HCT116 (cell line): Measurements from ENCODE around the gene BTBD10. TPM values are rescaled to one million over a fixed set of nuclear protein-coding genes. Genes with fewer than 3 reads are reported as not detected.

Source experiments
- ATAC-seq: fragments of 200-7000 bp; cut with Tn5 transposase; 2 replicates; pipeline ENCODE4 v1.9.1; 2020; ENCODE audit warnings: mild to moderate bottlenecking, moderate library complexity
- BruUV-seq: library from RNA; stranded (reverse); fragments of 400-500 nt; replicated peaks from 2 replicates; lab custom pipeline; 2021; lab: Mats Ljungman, UMichigan
- CTCF ChIA-PET: fragments of 300-600 bp; sonication (Branson Sonifier 250); formaldehyde crosslinking; loops from one replicate; lab custom pipeline; 2021; ENCODE audit warnings: antibody characterized with exemption; lab: Charles Lee
- POLR2A ChIA-PET: fragments of 300-600, 350-600 bp; sonication (Branson Sonifier 250); formaldehyde crosslinking; loops from one replicate; lab custom pipeline; 2021; ENCODE audit warnings: antibody characterized with exemption; lab: Charles Lee
- RAD21 ChIA-PET, 2 experiments: fragments of 300-600 bp; sonication (Branson Sonifier 250); formaldehyde crosslinking; loops; one replicate each; lab custom pipeline; 2023; ENCODE audit warnings: low total read pairs in 2 of 2; ENCODE audit not compliant: uncharacterized antibody in 2 of 2, unreplicated experiment in 2 of 2, low non-redundant PET in 1 of 2; lab: Charles Lee
- DNase-seq: peaks from one replicate; pipeline ENCODE4 v3.0.0-alpha.2; 2010; ENCODE audit warnings: low read depth, low spot score
- H2AFZ ChIP-seq: fragments of 200-600 bp; shearing (Covaris generic), sonication (generic); 2 replicates; pipeline ENCODE4 v1.6.1; 2017; ENCODE audit warnings: low read depth, mixed run types, mixed read lengths, antibody characterized with exemption, low read length; ENCODE audit not compliant: poor library complexity, severe bottlenecking
- H3K27ac ChIP-seq: 2 replicates; pipeline ENCODE4 v1.5.1; 2012; ENCODE audit warnings: low read depth, low read length
- H3K27me3 ChIP-seq: fragments of 200-600 bp; sonication (generic); 2 replicates; pipeline ENCODE4 v1.6.1; 2016; ENCODE audit warnings: mixed run types, low read length, mixed read lengths; ENCODE audit not compliant: insufficient read depth
- H3K36me3 ChIP-seq, 2 experiments: fragments of 200-500 bp in 1 of 2; fragments of 200-600 bp in 1 of 2; sonication (Bioruptor generic) in 1 of 2; sonication (generic) in 1 of 2; 2 replicates each; pipeline versions ENCODE4 v1.5.1 to v1.6.1; 2014 to 2016; ENCODE audit warnings: low read length in 2 of 2, inconsistent platforms in 1 of 2, mixed read lengths in 1 of 2, mixed run types in 1 of 2; ENCODE audit not compliant: insufficient read depth in 2 of 2, control insufficient read depth in 1 of 2
- H3K4me1 ChIP-seq, 2 experiments: fragments of 200-600 bp in 1 of 2; sonication (generic) in 1 of 2; 2 replicates each; pipeline versions ENCODE4 v1.5.1 to v1.6.1; 2012 to 2017; ENCODE audit warnings: low read length in 2 of 2, inconsistent platforms in 1 of 2, mild to moderate bottlenecking in 1 of 2, mixed read lengths in 1 of 2, mixed run types in 1 of 2, moderate library complexity in 1 of 2; ENCODE audit not compliant: insufficient read depth in 2 of 2, control insufficient read depth in 1 of 2
- H3K4me2 ChIP-seq: fragments of 200-600 bp; sonication (generic); 2 replicates; pipeline ENCODE4 v1.6.1; 2017; ENCODE audit warnings: mixed run types, low read length, mixed read lengths
- H3K4me3 ChIP-seq, 2 experiments: fragments of 200-600 bp in 1 of 2; sonication (generic) in 1 of 2; replicated peaks in 1 of 2; 2 replicates each; pipeline ENCODE4 v1.5.1; 2011 to 2016; ENCODE audit warnings: low read length in 2 of 2, control low read depth in 1 of 2, low read depth in 1 of 2, mild to moderate bottlenecking in 1 of 2, mixed read lengths in 1 of 2, mixed run types in 1 of 2
- H3K79me2 ChIP-seq: fragments of 200-600 bp; sonication (generic); 2 replicates; pipeline ENCODE4 v1.6.1; 2017; ENCODE audit warnings: mild to moderate bottlenecking, mixed run types, low read length, moderate library complexity, mixed read lengths; ENCODE audit not compliant: insufficient read depth
- H3K9ac ChIP-seq: fragments of 200-600 bp; sonication (generic); 2 replicates; pipeline ENCODE4 v1.6.1; 2016; ENCODE audit warnings: low read length, mixed read lengths
- H3K9me2 ChIP-seq: fragments of 200-600 bp; sonication (generic), shearing (Covaris generic); 2 replicates; pipeline ENCODE4 v1.6.1; 2017; ENCODE audit warnings: mixed run types, mild to moderate bottlenecking, moderate library complexity; ENCODE audit not compliant: insufficient read depth
- H3K9me3 ChIP-seq, 2 experiments: fragments of 200-500 bp in 1 of 2; fragments of 200-600 bp in 1 of 2; sonication (Bioruptor generic) in 1 of 2; sonication (generic) in 1 of 2; 2 replicates each; pipeline ENCODE4 v1.6.1; 2014 to 2017; ENCODE audit warnings: low read length in 2 of 2, mixed read lengths in 2 of 2, inconsistent platforms in 1 of 2, low read depth in 1 of 2, mild to moderate bottlenecking in 1 of 2, mixed run types in 1 of 2, moderate library complexity in 1 of 2; ENCODE audit not compliant: control insufficient read depth in 1 of 2, insufficient read depth in 1 of 2
- H4K20me1 ChIP-seq: fragments of 200-600 bp; sonication (generic), shearing (Covaris generic); 2 replicates; pipeline ENCODE4 v1.6.1; 2017; ENCODE audit warnings: mixed run types, mild to moderate bottlenecking, moderate library complexity; ENCODE audit not compliant: insufficient read depth
- ATF3 ChIP-seq: IDR thresholded peaks from 2 replicates; pipeline ENCODE4 v1.6.1; 2012
- EZH2 ChIP-seq: fragments of 200-600 bp; sonication (generic); IDR thresholded peaks from 2 replicates; pipeline ENCODE4 v1.6.1; 2017; ENCODE audit warnings: antibody characterized with exemption, mixed run types
- EZH2phosphoT487 ChIP-seq: fragments of 200-600 bp; IDR thresholded peaks from 2 replicates; pipeline ENCODE4 v1.6.1; 2018; ENCODE audit warnings: antibody characterized with exemption, borderline replicate concordance
- POLR2A ChIP-seq: IDR thresholded peaks from 2 replicates; pipeline ENCODE4 v1.7.0; 2011; ENCODE audit warnings: borderline replicate concordance; ENCODE audit not compliant: insufficient read depth, insufficient read length; ENCODE audit errors: extremely low read depth
- RAD21 ChIP-seq: IDR thresholded peaks from 2 replicates; pipeline ENCODE4 v1.6.1; 2012; ENCODE audit warnings: low read depth, mild to moderate bottlenecking
- REST ChIP-seq: IDR thresholded peaks from 2 replicates; pipeline ENCODE4 v1.6.1; 2012; ENCODE audit warnings: low read depth
- SRF ChIP-seq: IDR thresholded peaks from 2 replicates; pipeline ENCODE4 v1.6.1; 2012; ENCODE audit warnings: low read depth
- YY1 ChIP-seq: IDR thresholded peaks from 2 replicates; pipeline ENCODE4 v1.6.1; 2011; ENCODE audit warnings: low read length, low read depth, moderate library complexity, mild to moderate bottlenecking; ENCODE audit not compliant: insufficient replicate concordance; ENCODE audit errors: extremely low read depth
- ZBTB33 ChIP-seq: IDR thresholded peaks from 2 replicates; pipeline ENCODE4 v1.6.1; 2011; ENCODE audit warnings: mild to moderate bottlenecking, low read length, moderate library complexity; ENCODE audit not compliant: insufficient replicate concordance; ENCODE audit errors: extremely low read depth
- intact Hi-C: fragments of 100-400 bp; cut with micrococcal nuclease; formaldehyde crosslinking; loops from 2 replicates; pipeline ENCODE4 v1.10.0; 2022
- total RNA-seq: library from RNA; stranded (reverse); gene quantifications from one replicate; pipeline ENCODE4 v1.2.1, GENCODE V29; 2021; ENCODE audit not compliant: unreplicated experiment

The BTBD10 gene
- total RNA-seq, 1 experiment from 2014 or later = 17.0 TPM

GRCh38 chr11:13473013-13473722 lies 10.1 kb upstream of the BTBD10 start:
- POLR2A ChIA-PET = interaction anchor here (0.6 kb wide), 1 partner anchor 19 kb away, joined by 3 read pairs; no protein-coding TSS in a partner anchor
- intact Hi-C loops = no loop called here

More at GRCh38 chr11:13473013-13473722, 10.1 kb upstream of the BTBD10 start:
- H3K9ac ChIP-seq = no peak overlapping the region
- H3K4me2 ChIP-seq = no peak overlapping the region
- no TSS peak for BruUV-seq
- TF ChIP-seq YY1 = no peak
- TF ChIP-seq POLR2A = no peak
- no peak for TF ChIP-seq EZH2
- TF ChIP-seq REST = no peak
- TF ChIP-seq SRF = no peak
- TF ChIP-seq ZBTB33 = no peak
- TF ChIP-seq RAD21 = no peak
- TF ChIP-seq ATF3 = no peak
- no peak for TF ChIP-seq EZH2phosphoT487
- no peak for ATAC-seq
- H3K79me2 ChIP-seq = no peaks in the 10 kb centered on the region
- H3K27ac ChIP-seq = no peak overlapping the region
- H4K20me1 ChIP-seq = no peaks in the 10 kb centered on the region
- no peak for DNase-seq
- no peaks in the 10 kb centered on the region; the same call in 1 of the 2 replicates for H3K9me2 ChIP-seq
- H2AFZ ChIP-seq = no peak overlapping the region
- H3K27me3 ChIP-seq = no peaks in the 10 kb centered on the region
- H3K36me3 ChIP-seq = no peaks in the 10 kb centered on the region
- no peak overlapping the region for H3K4me3 ChIP-seq
- H3K4me1 ChIP-seq = no peaks in the 10 kb centered on the region
- ChIA-PET CTCF (interaction anchor here (0.7 to 1.4 kb wide), 3 partner anchors 7 to 14 kb away, joined by 3 to 5 read pairs (median 3); partner anchors contain the start of gene BTBD10), RAD21 (no interaction called here)
- H3K9me3 ChIP-seq = no peaks in the 10 kb centered on the region
